Measurements from ENCODE around the gene CLDN18.

DNA sequence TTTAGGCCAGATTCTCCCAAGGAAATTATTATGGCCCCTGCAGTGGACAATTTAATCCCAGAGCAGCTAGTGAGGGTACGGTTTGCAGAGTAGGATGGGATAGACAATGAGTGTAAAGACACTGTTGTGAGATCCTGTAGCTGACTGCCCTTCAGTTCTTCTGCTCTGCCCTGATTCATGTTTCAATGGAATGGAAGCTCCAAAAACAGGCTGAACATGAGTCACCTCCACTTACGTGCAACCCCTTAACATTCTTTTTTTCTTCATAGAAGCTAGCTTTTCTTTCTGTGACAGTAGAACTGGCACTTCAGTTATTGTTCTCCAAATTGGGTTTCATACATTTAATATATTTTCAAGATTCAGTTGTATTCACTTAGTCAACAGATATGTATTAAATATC, 32.1 kb downstream of the CLDN18 start:
- TF ChIP-seq POLR2A (IDR thresholded peaks at IDR 0.05; ENCODE audit: low read depth, low read length) (no peak), POLR2AphosphoS5 (IDR thresholded peaks at IDR 0.05; ENCODE audit: low read depth, low read length) (no peak), TAF1 (IDR thresholded peaks at IDR 0.05; ENCODE audit: low read depth, low read length) (no peak), SPI1 (IDR thresholded peaks at IDR 0.05; ENCODE audit: low read depth, low read length) (no peak), PAX5 (IDR thresholded peaks at IDR 0.05; ENCODE audit: insufficient read depth, low read length, severe bottlenecking) (no peak)

All from GM12891 (cell line).